K562 (cell line): Measurements from ENCODE around the gene TEX101. TPM values are rescaled to one million over a fixed set of nuclear protein-coding genes. Genes with fewer than 3 reads are reported as not detected.

Experiments used
- CBX2 ChIP-seq: fragments of 200-600 bp; sonication (generic); IDR thresholded peaks from one replicate; pipeline ENCODE4 v1.6.1; 2012; ENCODE audit warnings: mild to moderate bottlenecking, low read length, inconsistent platforms; ENCODE audit not compliant: insufficient read depth, poor library complexity, severe bottlenecking
- CREB3 ChIP-seq: fragments of 450-650 bp; conservative IDR thresholded peaks from 2 replicates; pipeline ENCODE4 v1.6.1; 2016; ENCODE audit warnings: missing genetic modification characterization, low read depth, mild to moderate bottlenecking, missing compliant biosample characterization, moderate library complexity
- HINFP ChIP-seq: fragments of 450-650 bp; conservative IDR thresholded peaks from 2 replicates; pipeline ENCODE4 v1.6.1; 2016; ENCODE audit warnings: missing genetic modification characterization, low read depth, mild to moderate bottlenecking, control low read depth, missing compliant biosample characterization
- MECOM ChIP-seq: fragments of 250-450 bp; sonication (Bioruptor Pico); IDR thresholded peaks from 2 replicates; pipeline ENCODE4 v1.8.0; 2022; ENCODE audit warnings: inconsistent platforms
- MEIS2 ChIP-seq: fragments of 450-650 bp; IDR thresholded peaks from 2 replicates; pipeline ENCODE4 v1.6.1; 2014; ENCODE audit warnings: mild to moderate bottlenecking; ENCODE audit not compliant: partially characterized antibody
- MYNN ChIP-seq, 2 experiments: sonication (generic); formaldehyde crosslinking in 1 of 2; IDR thresholded peaks; 2 replicates each; pipeline versions ENCODE4 v1.5.0 to v1.6.1; 2016 to 2020; ENCODE audit warnings: antibody characterized with exemption in 1 of 2, missing genetic modification reagents in 1 of 2
- NR1H2 ChIP-seq: sonication (generic); formaldehyde crosslinking; IDR thresholded peaks from 2 replicates; pipeline ENCODE4 v1.4.0; 2020; ENCODE audit warnings: mild to moderate bottlenecking, missing genetic modification reagents
- NR2C2 ChIP-seq, 2 experiments: fragments of 200-800 bp in 1 of 2; sonication (Bioruptor generic) in 1 of 2; sonication (generic) in 1 of 2; formaldehyde crosslinking in 1 of 2; IDR thresholded peaks; 2 replicates each; pipeline versions ENCODE4 v1.6.1 to v1.8.0; 2016 to 2022; ENCODE audit warnings: mild to moderate bottlenecking in 1 of 2, missing compliant biosample characterization in 1 of 2, missing genetic modification characterization in 1 of 2, missing genetic modification reagents in 1 of 2
- PBX2 ChIP-seq, 2 experiments: IDR thresholded peaks in 1 of 2; conservative IDR thresholded peaks in 1 of 2; 2 replicates each; pipeline ENCODE4 v1.6.1; 2016; ENCODE audit warnings: low read depth in 2 of 2, mild to moderate bottlenecking in 1 of 2, missing compliant biosample characterization in 1 of 2, missing genetic modification characterization in 1 of 2, moderate library complexity in 1 of 2
- PTRF ChIP-seq: fragments of 450-650 bp; IDR thresholded peaks from 2 replicates; pipeline ENCODE4 v1.6.1; 2016; ENCODE audit warnings: mild to moderate bottlenecking, missing genetic modification characterization, missing compliant biosample characterization
- XRCC3 ChIP-seq: fragments of 450-650 bp; IDR thresholded peaks from 2 replicates; pipeline ENCODE4 v1.6.1; 2017; ENCODE audit warnings: mild to moderate bottlenecking, moderate library complexity
- ZFX ChIP-seq: sonication (generic); formaldehyde crosslinking; IDR thresholded peaks from 2 replicates; pipeline ENCODE4 v1.8.0; 2022; ENCODE audit warnings: mild to moderate bottlenecking, missing genetic modification reagents, moderate library complexity
- ZKSCAN8 ChIP-seq: fragments of 200-800 bp; sonication (Bioruptor generic); IDR thresholded peaks from 2 replicates; pipeline ENCODE4 v1.6.1; 2016; ENCODE audit warnings: missing genetic modification characterization, missing compliant biosample characterization
- ZNF3 ChIP-seq: fragments of 250-450 bp; sonication (Bioruptor Pico); IDR thresholded peaks from 2 replicates; pipeline ENCODE4 v1.5.0; 2021; ENCODE audit warnings: mild to moderate bottlenecking, moderate library complexity
- ZNF436 ChIP-seq: fragments of 250-450, 450-650 bp; sonication (Bioruptor Pico); formaldehyde crosslinking; IDR thresholded peaks from 2 replicates; pipeline ENCODE4 v1.7.0; 2020; ENCODE audit warnings: mild to moderate bottlenecking
- ZNF584 ChIP-seq: fragments of 200-800 bp; sonication (Bioruptor generic); IDR thresholded peaks from 2 replicates; pipeline ENCODE4 v1.6.1; 2016; ENCODE audit warnings: low read depth, mild to moderate bottlenecking, missing genetic modification characterization, missing compliant biosample characterization
- ZNF668 ChIP-seq: fragments of 250-450 bp; sonication (Bioruptor Pico); IDR thresholded peaks from 2 replicates; pipeline ENCODE4 v1.8.0; 2022; ENCODE audit warnings: mild to moderate bottlenecking, inconsistent platforms
- ZNF740 ChIP-seq, 3 experiments: fragments of 200-800 bp in 1 of 3; sonication (Bioruptor generic) in 1 of 3; sonication (generic) in 1 of 3; formaldehyde crosslinking in 1 of 3; IDR thresholded peaks; 2 replicates each; pipeline versions ENCODE4 v1.6.1 to v1.8.0; 2016 to 2022; ENCODE audit warnings: mild to moderate bottlenecking in 2 of 3, missing compliant biosample characterization in 2 of 3, missing genetic modification characterization in 2 of 3, missing genetic modification reagents in 1 of 3
- ZSCAN32 ChIP-seq: fragments of 450-650 bp; formaldehyde crosslinking; IDR thresholded peaks from 2 replicates; pipeline ENCODE4 v1.4.0; 2020; ENCODE audit warnings: mild to moderate bottlenecking, moderate library complexity
- polyA plus RNA-seq, 8 experiments: library from polyadenylated mRNA; depleted of rRNA in 4 of 8; stranded (reverse) in 5 of 8; unstranded in 3 of 8; fragments of >200 nt; fragmentation: Nextera tagmentation in 2 of 8; fragmentation: Illumina TruSeq in 1 of 8; extraction: Ambion mirVana in 2 of 8; extraction: Trizol in 1 of 8; gene quantifications; 2 replicates each; pipeline versions ENCODE4 v1.2.1 to v1.2.3, GENCODE V29; 2011 to 2014; ENCODE audit warnings: inconsistent platforms in 1 of 8, missing spikeins in 1 of 8
- total RNA-seq, 7 experiments: library from RNA; depleted of rRNA in 6 of 7; stranded (reverse); fragments of >200 nt in 6 of 7; fragmentation: Illumina TruSeq in 2 of 7; extraction: Trizol in 2 of 7; gene quantifications; 2 replicates each; pipeline versions ENCODE4 v1.2.1 to v1.2.3, GENCODE V29; 2011 to 2021; ENCODE audit warnings: low replicate concordance in 1 of 7

Gene TEX101
- total and polyA plus RNA-seq, 9 of the 15 experiments (the other 6 are each of a cell fraction or from before 2014, with no cell fraction given): 0.10 to 0.36 (median 0.14) TPM; not detected in 6

- TF ChIP-seq PBX2 (CRISPR knock-in tag; IDR thresholded peaks at IDR 0.05; ENCODE audit: low read depth) (no peak), PBX2 (tag; conservative IDR thresholded peaks at IDR 0.05; ENCODE audit: low read depth) (0 out of 2 replicates have a peak, but pooled peaks have one; percentile 36), ZNF436 (CRISPR knock-in tag) (no peak), NR2C2 (CRISPR knock-in tag; IDR thresholded peaks at IDR 0.05) (no peak), NR2C2 (tag; IDR thresholded peaks at IDR 0.05) (0 out of 2 replicates have a peak, but pooled peaks have one; percentile 18), MYNN (IDR thresholded peaks at IDR 0.05) (no peak), MYNN (CRISPR knock-in tag; IDR thresholded peaks at IDR 0.05) (no peak), PTRF (tag) (peak; percentile 85), ZNF740 (CRISPR knock-in tag; IDR thresholded peaks at IDR 0.05) (no peak), ZNF740 (tag; IDR thresholded peaks at IDR 0.05) (peak in 1 of 2 experiments; percentile 89; a peak in 2 of 4 replicates), CBX2 (no peak), ZKSCAN8 (CRISPR knock-in tag) (no peak), ZNF584 (peak; percentile 54; the same call in 1 of the 2 replicates), HINFP (peak; percentile 84), ZFX (CRISPR knock-in tag) (no peak), MEIS2 (no peak), ZNF3 (CRISPR knock-in tag) (no peak), CREB3 (peak; percentile 95), MECOM (peak; percentile 55; the same call in 1 of the 2 replicates), XRCC3 (no peak), NR1H2 (no peak), ZNF668 (CRISPR knock-in tag) (peak; percentile 84; the same call in 1 of the 2 replicates), ZSCAN32 (no peak)
These were observed 30.7 kb downstream of the TEX101 start (continued) for GRCh38 chr19:43445426-43445825.
